ENCODE data around the gene SNX5. TPM values are rescaled to one million over a fixed set of nuclear protein-coding genes. Genes with fewer than 3 reads are reported as not detected.

The SNX5 gene
- total and polyA plus RNA-seq, 4 donors: 51.2 to 70.9 (median 59.3) TPM

GRCh38 chr20:17941087-17941825, 27.3 kb downstream of the SNX5 start:
- intact Hi-C loops (cut with DNase I): no loop called here
- Histone ChIP-seq H3K9me3 (ENCODE audit: control insufficient read depth, low read length) (no peaks in the 10 kb centered on the region), H3K4me3 (ENCODE audit: low read length in 2 of 2) (no peak overlapping the region), H3K27me3 (ENCODE audit: control insufficient read depth in 1 of 2, insufficient read depth in 2 of 2, low read length in 1 of 2) (no peaks in the 10 kb centered on the region), H3K27ac (ENCODE audit: low read depth in 1 of 2, low read length in 2 of 2) (no peak overlapping the region), H3K36me3 (ENCODE audit: control insufficient read depth in 1 of 2, insufficient read depth in 2 of 2, low read length in 1 of 2) (peaks cover 4 to 6% of the 10 kb centered on the region in 2 donors), H3K4me1 (ENCODE audit: control insufficient read depth in 1 of 2, insufficient read depth in 2 of 2, low read length in 2 of 2) (peaks cover 0 to 2% of the 10 kb centered on the region in 2 donors)
- DNase-seq (no peak), ATAC-seq (ENCODE audit: low FRiP score) (no peak)
- 89 to 93% methylated on average over 10 of the region's 10 CpGs for WGBS, 2 donors

GRCh38 chr20:17940224-17940971, 28.2 kb downstream of the SNX5 start:
- DNase-seq (no peak), ATAC-seq (ENCODE audit: low FRiP score) (no peak)
- Histone ChIP-seq H3K27ac (ENCODE audit: low read depth in 1 of 2, low read length in 2 of 2) (no peak overlapping the region), H3K4me3 (ENCODE audit: low read length in 2 of 2) (no peak overlapping the region), H3K4me1 (ENCODE audit: control insufficient read depth in 1 of 2, insufficient read depth in 2 of 2, low read length in 2 of 2) (peaks cover 0 to 2% of the 10 kb centered on the region in 2 donors), H3K36me3 (ENCODE audit: control insufficient read depth in 1 of 2, insufficient read depth in 2 of 2, low read length in 1 of 2) (peaks cover 3 to 4% of the 10 kb centered on the region in 2 donors), H3K9me3 (ENCODE audit: control insufficient read depth, low read length) (no peaks in the 10 kb centered on the region), H3K27me3 (ENCODE audit: control insufficient read depth in 1 of 2, insufficient read depth in 2 of 2, low read length in 1 of 2) (no peaks in the 10 kb centered on the region)
- WGBS, 2 donors: 53 to 59% methylated on average over 6 of the region's 6 CpGs
- intact Hi-C loops (cut with DNase I): no loop called here

- WGBS, 2 donors: 66 to 74% methylated on average over 7 of the region's 7 CpGs
- Histone ChIP-seq H3K36me3 (ENCODE audit: control insufficient read depth in 1 of 2, insufficient read depth in 2 of 2, low read length in 1 of 2) (peaks cover 3 to 4% of the 10 kb centered on the region in 2 donors), H3K4me3 (ENCODE audit: low read length in 2 of 2) (no peak overlapping the region), H3K27me3 (ENCODE audit: control insufficient read depth in 1 of 2, insufficient read depth in 2 of 2, low read length in 1 of 2) (no peaks in the 10 kb centered on the region), H3K9me3 (ENCODE audit: control insufficient read depth, low read length) (no peaks in the 10 kb centered on the region), H3K27ac (ENCODE audit: low read depth in 1 of 2, low read length in 2 of 2) (no peak overlapping the region), H3K4me1 (ENCODE audit: control insufficient read depth in 1 of 2, insufficient read depth in 2 of 2, low read length in 2 of 2) (peaks cover 0 to 2% of the 10 kb centered on the region in 2 donors)
- DNase-seq: no peak
- no peak for ATAC-seq (ENCODE audit: low FRiP score)
- intact Hi-C loops (cut with DNase I): loop anchor here in 1 of 2 donors (10.0 kb wide), 1 partner anchor 435 kb away; no protein-coding TSS in a partner anchor
Observed at GRCh38 chr20:17939622-17940223, 28.9 kb downstream of the SNX5 start.

DNA sequence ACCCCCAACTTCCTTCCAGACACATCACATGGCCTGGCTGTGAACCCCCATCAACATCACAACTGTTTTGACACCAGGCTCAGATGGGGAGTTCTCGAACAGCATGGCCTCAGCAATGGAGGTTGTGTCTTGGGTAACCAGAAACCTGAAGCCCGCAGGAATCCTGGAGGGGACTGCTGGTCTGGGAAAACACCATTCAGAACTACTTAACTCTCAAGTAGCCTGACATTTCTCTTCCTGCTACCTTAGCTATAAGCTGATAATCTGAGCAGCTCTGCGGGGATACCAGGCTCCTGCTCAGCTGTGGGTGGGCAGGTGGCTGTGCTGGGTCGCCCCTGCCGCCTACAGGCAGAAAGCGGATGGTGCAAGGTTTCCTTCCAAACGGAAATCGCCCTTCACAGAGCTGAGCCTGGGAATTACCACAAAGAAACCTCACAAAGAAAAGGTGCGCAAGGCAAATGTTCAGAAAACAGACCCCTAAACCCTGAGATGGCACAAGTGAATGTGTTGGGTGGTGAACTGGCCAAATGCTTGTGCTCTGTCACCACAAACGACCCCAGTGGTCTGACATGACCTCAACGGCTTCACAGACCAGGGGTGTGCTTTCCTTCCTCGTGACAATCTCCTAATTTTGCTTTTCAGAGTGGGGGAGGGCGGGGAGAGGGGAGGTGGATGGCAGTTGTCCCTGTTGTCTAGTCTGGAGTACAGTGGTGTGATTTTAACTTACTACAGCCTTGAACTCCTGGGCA, 29.5 kb downstream of the SNX5 start:
- H3K27me3 ChIP-seq (ENCODE audit: control insufficient read depth in 1 of 2, insufficient read depth in 2 of 2, low read length in 1 of 2): no peaks in the 10 kb centered on the region
- H3K36me3 ChIP-seq (ENCODE audit: control insufficient read depth in 1 of 2, insufficient read depth in 2 of 2, low read length in 1 of 2): peaks cover 3 to 4% of the 10 kb centered on the region in 2 donors
- 19% methylated on average over 13 of the region's 13 CpGs for WGBS, 2 donors
- no peaks in the 10 kb centered on the region for H3K9me3 ChIP-seq (ENCODE audit: control insufficient read depth, low read length)
- DNase-seq: peak; percentile 74 to 86
- peaks cover 0 to 2% of the 10 kb centered on the region in 2 donors for H3K4me1 ChIP-seq (ENCODE audit: control insufficient read depth in 1 of 2, insufficient read depth in 2 of 2, low read length in 2 of 2)
- no peak overlapping the region for H3K4me3 ChIP-seq (ENCODE audit: low read length in 2 of 2)
- peak; percentile 84 for ATAC-seq (ENCODE audit: low FRiP score)
- peak overlapping the region in 1 of 2 donors; percentile 41 for H3K27ac ChIP-seq (ENCODE audit: low read depth in 1 of 2, low read length in 2 of 2)
- intact Hi-C loops (cut with DNase I): loop anchor here in 1 of 2 donors (10.0 kb wide), 1 partner anchor 434 kb away; no protein-coding TSS in a partner anchor

GRCh38 chr20:17936761-17937732, 31.5 kb downstream of the SNX5 start:
- Histone ChIP-seq H3K4me1 (ENCODE audit: control insufficient read depth in 1 of 2, insufficient read depth in 2 of 2, low read length in 2 of 2) (peaks cover 0 to 2% of the 10 kb centered on the region in 2 donors), H3K27ac (ENCODE audit: low read depth in 1 of 2, low read length in 2 of 2) (peak overlapping the region; percentile 72 to 77), H3K27me3 (ENCODE audit: control insufficient read depth in 1 of 2, insufficient read depth in 2 of 2, low read length in 1 of 2) (no peaks in the 10 kb centered on the region), H3K36me3 (ENCODE audit: control insufficient read depth in 1 of 2, insufficient read depth in 2 of 2, low read length in 1 of 2) (no peaks in the 10 kb centered on the region), H3K4me3 (ENCODE audit: low read length in 2 of 2) (no peak overlapping the region), H3K9me3 (ENCODE audit: control insufficient read depth, low read length) (no peaks in the 10 kb centered on the region)
- 7 to 8% methylated on average over 19 of the region's 19 CpGs for WGBS, 2 donors
- DNase-seq (peak in 1 of 2 donors; percentile 79), ATAC-seq (ENCODE audit: low FRiP score) (peak; percentile 78)
- intact Hi-C loops (cut with DNase I): loop anchor here in 1 of 2 donors (10.0 kb wide), 1 partner anchor 432 kb away; no protein-coding TSS in a partner anchor

GRCh38 chr20:17936286-17936760, 32.3 kb downstream of the SNX5 start:
- Histone ChIP-seq H3K36me3 (ENCODE audit: control insufficient read depth in 1 of 2, insufficient read depth in 2 of 2, low read length in 1 of 2) (no peaks in the 10 kb centered on the region), H3K27me3 (ENCODE audit: control insufficient read depth in 1 of 2, insufficient read depth in 2 of 2, low read length in 1 of 2) (no peaks in the 10 kb centered on the region), H3K4me3 (ENCODE audit: low read length in 2 of 2) (no peak overlapping the region), H3K27ac (ENCODE audit: low read depth in 1 of 2, low read length in 2 of 2) (peak overlapping the region; percentile 1 to 72), H3K4me1 (ENCODE audit: control insufficient read depth in 1 of 2, insufficient read depth in 2 of 2, low read length in 2 of 2) (peaks cover 0 to 2% of the 10 kb centered on the region in 2 donors), H3K9me3 (ENCODE audit: control insufficient read depth, low read length) (no peaks in the 10 kb centered on the region)
- no peak for DNase-seq
- WGBS, 2 donors: 14 to 16% methylated on average over 8 of the region's 8 CpGs
- ATAC-seq (ENCODE audit: low FRiP score): no peak
- intact Hi-C loops (cut with DNase I): loop anchor here in 1 of 2 donors (10.0 kb wide), 1 partner anchor 432 kb away; no protein-coding TSS in a partner anchor

GRCh38 chr20:17935761-17936160, 32.8 kb downstream of the SNX5 start:
- intact Hi-C loops (cut with DNase I): loop anchor here in 1 of 2 donors (10.0 kb wide), 1 partner anchor 431 kb away; no protein-coding TSS in a partner anchor
- no peaks in the 10 kb centered on the region for H3K27me3 ChIP-seq (ENCODE audit: control insufficient read depth in 1 of 2, insufficient read depth in 2 of 2, low read length in 1 of 2)
- WGBS, 2 donors: 88 to 89% methylated on average over 9 of the region's 9 CpGs
- no peak for DNase-seq
- no peaks in the 10 kb centered on the region for H3K9me3 ChIP-seq (ENCODE audit: control insufficient read depth, low read length)
- H3K27ac ChIP-seq (ENCODE audit: low read depth in 1 of 2, low read length in 2 of 2): no peak overlapping the region
- ATAC-seq (ENCODE audit: low FRiP score): no peak
- H3K4me1 ChIP-seq (ENCODE audit: control insufficient read depth in 1 of 2, insufficient read depth in 2 of 2, low read length in 2 of 2): peaks cover 0 to 2% of the 10 kb centered on the region in 2 donors
- H3K36me3 ChIP-seq (ENCODE audit: control insufficient read depth in 1 of 2, insufficient read depth in 2 of 2, low read length in 1 of 2): no peaks in the 10 kb centered on the region
- H3K4me3 ChIP-seq (ENCODE audit: low read length in 2 of 2): no peak overlapping the region

Measured in aorta (tissue), 5 donors.